GM19043 (cell line): ENCODE measurements around the gene MALAT1.
"Not testable (repeated sequence)": the region's sequence is repeated elsewhere in the genome, so short reads cannot be mapped to it uniquely, and the experiment has no call there.

Source experiments
- ATAC-seq: cut with Tn5 transposase; IDR thresholded peaks from one replicate; pipeline ENCODE4 v1.9.1; 2021; ENCODE audit warnings: low read depth; ENCODE audit not compliant: unreplicated experiment

The MALAT1 gene

DNA sequence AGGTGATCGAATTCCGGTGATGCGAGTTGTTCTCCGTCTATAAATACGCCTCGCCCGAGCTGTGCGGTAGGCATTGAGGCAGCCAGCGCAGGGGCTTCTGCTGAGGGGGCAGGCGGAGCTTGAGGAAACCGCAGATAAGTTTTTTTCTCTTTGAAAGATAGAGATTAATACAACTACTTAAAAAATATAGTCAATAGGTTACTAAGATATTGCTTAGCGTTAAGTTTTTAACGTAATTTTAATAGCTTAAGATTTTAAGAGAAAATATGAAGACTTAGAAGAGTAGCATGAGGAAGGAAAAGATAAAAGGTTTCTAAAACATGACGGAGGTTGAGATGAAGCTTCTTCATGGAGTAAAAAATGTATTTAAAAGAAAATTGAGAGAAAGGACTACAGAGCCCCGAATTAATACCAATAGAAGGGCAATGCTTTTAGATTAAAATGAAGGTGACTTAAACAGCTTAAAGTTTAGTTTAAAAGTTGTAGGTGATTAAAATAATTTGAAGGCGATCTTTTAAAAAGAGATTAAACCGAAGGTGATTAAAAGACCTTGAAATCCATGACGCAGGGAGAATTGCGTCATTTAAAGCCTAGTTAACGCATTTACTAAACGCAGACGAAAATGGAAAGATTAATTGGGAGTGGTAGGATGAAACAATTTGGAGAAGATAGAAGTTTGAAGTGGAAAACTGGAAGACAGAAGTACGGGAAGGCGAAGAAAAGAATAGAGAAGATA is at the start of gene MALAT1:
TSS of gene MALAT1 (plus strand) at position 69 of the 736 bp plus-strand sequence.
- ATAC-seq, result no peak

DNA sequence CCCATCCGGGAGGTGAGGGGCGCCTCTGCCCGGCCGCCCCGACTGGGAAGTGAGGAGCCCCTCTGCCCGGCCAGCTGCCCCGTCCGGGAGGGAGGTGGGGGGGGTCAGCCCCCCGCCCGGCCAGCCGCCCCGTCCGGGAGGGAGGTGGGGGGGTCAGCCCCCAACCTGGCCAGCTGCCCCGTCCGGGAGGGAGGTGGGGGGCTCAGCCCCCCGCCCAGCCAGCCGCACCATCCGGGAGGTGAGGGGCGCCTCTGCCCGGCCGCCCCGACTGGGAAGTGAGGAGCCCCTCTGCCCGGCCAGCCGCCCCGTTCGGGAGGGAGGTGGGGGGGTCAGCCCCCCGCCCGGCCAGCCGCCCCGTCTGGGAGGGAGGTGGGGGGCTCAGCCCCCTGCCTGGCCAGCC is 47.5 kb upstream of the MALAT1 start:
- ATAC-seq, result not testable (repeated sequence)

DNA sequence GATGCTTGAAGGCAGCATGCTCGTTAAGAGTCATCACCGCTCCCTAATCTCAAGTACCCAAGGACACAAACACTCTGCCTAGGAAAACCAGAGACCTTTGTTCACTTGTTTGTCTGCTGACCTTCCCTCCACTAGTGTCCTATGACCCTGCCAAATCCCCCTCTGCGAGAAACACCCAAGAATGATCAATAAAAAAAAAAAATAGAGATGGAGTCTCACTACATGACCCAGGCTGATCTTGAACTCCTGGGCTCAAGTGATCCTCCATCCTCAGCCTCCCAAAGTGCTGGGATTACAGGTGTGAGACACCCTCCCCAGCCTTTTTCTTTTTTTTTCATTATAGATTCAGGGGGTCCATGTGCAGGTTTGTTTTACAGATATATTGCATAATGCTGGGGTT is 46.6 kb upstream of the MALAT1 start:
- ATAC-seq, result not testable (repeated sequence)

DNA sequence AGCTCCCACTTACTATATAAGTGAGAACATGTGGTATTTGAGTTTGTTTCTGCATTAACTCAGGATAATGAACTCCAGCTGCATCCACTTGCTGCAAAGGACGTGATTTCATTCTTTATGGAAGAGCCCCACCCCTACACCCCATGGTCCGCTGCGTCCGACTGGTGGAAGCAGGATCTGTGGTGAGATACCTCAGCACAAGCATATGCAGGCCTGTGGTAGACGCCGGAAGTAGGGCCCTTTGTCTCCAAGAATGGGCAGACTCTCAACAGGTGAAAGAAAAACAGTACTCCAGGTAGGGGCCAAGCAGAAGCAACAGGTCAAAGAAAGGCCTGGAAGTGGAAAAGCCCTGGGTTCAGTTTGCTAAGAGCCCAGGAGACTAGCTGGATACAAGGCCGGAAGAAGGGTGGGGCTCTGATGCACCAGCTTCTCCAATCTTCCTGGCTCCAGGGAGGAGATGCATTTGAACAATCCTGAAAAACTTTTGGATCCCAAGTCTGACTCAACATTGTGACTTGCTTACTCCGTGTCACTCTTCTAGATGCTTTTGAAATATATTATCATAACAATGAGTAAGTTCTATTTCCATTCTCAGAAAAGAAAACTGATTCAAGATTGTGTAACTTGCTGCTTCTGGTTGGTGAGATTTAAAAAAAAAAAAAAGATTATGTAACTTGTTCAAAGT is 45.9 kb upstream of the MALAT1 start:
- ATAC-seq, result no peak

DNA sequence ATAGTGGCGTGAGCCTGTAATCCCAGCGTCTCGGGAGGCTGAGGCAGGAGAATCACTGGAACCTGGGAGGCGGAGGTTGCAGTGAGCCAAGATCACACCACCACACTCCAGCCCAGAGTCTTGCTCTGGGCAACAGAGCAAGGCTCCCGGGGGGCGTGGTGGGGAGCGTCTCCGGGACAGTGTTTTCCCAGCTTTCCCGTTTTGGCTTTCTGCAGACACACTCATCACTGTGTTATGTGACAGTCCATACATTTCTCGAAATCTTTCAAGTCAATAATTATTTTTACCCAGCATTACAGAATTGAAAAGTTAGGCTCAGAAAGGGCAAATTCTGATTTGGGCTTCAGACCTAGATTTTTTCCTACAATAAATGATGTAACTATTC is 44.5 kb upstream of the MALAT1 start:
- no peak for ATAC-seq

DNA sequence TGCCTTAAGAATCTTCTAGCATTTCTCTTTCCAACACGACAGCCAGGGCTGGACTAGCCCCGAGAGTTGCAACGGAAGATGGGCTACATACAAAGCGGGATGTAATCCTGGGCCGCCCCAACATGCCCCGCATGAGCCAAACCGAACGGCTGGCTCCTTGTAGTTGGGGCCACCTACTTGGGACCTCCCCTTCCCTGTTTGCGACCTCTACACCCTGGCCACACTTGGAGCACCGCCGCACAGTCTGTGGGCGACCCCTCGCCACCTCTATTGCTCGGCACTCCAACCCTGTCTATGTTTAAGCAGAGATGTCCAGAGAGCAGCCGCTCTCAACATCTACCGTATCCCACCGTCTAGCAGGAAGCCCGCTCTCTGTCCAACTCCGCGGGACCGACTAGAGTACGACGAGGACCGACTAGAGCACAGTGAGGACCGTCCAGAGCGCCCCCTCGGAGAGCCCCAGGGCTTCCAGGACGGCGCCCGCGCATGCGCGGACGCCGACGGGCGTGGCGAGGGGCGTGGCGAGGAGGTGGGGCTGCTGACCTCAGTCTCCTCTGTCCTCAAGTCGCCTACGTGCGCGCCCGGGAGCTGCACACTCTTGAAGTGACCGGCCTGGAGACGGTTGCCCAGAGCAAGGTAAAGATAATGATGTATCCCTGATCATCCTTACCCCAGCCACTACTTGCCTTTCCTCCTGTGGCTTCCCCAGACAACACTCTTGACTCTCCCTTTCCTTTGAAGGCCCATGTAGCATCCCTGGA is 44.0 kb upstream of the MALAT1 start:
- no peak for ATAC-seq

DNA sequence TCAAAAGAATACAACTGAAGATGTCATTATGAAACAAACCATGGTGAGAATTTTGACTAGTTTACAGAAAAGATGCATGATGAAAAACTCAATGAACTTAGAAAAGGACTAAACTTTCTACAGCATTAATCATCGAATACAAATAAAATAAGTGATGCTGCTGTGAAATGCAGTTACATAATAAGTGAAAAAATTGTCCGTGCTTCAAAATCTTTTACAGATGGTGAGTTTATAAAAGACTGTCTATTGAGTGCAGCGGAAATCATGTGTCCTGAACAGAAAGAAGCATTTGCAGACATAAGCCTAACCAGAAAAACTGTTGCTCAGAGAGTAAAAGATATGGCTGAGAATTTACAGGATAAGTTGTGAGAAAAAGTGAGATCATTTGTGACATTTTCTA is 42.4 kb upstream of the MALAT1 start:
- ATAC-seq, result no peak

DNA sequence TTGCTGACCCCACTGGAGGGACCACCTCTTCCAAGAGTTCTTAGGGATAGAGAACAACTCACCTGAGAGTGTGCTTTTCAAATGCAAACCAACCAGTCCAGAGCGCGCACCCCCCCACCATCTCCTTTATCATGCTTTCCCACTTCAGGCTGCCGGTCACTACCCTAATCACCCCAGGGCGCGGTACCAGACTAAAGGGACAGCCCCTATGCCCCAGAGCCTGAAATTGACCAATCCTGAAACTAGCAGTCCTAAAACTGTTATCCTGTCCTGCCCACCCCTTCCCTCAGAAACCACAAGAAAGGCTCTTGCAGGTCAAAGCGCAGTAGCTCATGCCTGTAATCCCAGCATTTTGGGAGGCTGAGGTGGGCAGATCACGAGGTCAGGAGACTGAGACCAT is 39.3 kb upstream of the MALAT1 start:
- ATAC-seq, result no peak

DNA sequence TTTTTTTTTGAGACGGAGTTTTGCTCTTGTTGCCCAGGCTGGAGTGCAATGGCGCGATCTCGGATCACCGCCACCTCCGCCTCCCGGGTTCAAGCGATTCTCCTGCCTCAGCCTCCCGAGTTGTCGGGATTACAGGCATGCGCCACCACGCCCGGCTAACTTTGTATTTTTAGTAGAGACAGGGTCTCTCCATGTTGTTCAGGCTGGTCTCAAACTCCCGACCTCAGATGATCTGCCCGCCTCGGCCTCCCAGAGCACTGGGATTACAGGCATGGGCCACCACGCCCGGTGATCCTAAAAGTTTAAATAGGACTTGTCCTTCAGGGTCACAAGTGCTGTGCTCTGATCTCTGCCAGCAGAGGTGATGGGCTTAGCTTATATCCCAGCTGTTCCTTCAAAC is 33.4 kb upstream of the MALAT1 start:
- ATAC-seq, result not testable (repeated sequence)

DNA sequence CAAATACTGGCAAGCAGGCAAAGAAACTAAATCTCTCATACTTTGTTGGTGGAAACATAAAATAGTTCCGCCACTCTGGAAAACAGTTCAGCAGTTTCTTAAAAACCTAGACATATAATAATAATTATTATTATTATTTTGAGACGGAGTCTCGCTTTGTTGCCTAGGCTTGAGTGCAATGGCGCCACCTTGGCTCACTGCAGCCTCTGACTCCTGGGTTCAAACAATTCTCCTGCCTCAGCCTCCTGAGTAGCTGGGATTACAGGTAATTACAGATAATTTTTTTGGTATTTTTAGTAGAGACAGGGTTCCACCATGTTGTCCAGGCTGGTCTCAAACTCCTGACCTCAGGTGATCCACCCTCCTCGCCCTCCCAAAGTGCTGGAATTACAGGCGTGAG is 31.5 kb upstream of the MALAT1 start:
- not testable (repeated sequence) for ATAC-seq

DNA sequence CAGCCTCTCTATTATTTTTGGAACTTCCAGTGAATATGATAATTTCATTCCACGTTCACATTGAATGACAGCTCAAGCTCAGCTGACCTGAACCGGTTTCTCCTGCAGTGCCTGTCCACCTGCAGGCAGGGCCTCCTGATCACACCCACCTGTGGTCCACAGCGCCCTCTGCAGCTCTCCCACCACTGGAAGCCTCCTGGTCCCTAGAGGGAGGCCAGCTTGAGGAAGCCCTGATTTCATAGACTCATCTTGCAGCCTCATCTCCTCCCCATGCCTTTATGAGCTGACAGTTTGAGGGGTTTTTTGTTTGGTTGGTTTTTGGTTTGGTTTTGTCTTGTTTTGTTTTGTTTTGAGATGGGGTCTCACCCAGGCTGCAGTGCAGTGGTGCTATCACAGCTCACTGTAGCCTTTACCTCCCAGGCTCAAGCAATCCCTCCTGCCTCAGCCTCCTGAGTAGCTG is 29.9 kb upstream of the MALAT1 start:
- no peak for ATAC-seq

DNA sequence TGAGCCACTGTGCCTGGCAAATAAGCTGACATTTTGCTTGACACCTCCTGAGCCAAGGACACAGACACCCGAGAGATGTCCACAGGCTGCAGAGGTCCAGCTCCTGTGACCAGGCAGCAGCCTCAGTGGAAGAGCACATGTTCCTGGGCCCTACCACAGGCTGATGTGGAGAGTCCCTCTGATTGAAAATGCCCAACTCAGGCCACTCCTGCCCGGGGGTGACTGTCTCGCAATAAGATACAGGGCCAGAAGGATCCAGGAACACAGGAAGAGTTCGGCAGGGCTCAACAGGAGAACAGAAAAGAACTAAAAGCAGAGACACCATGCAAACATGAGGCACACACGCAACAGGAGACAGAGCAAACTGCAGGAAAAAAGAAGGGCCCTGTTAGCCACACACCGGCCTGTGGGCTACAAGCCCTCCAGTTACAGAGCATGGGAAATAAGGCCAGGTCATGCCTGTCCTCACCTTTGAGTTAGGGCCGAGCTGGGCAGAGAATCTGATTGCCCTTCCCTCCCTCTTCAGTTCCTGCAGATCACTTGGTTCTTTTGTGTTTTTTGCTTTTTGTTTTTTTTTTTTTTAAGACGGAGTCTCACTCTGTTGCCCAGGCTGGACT is 28.3 kb upstream of the MALAT1 start:
- no peak for ATAC-seq

DNA sequence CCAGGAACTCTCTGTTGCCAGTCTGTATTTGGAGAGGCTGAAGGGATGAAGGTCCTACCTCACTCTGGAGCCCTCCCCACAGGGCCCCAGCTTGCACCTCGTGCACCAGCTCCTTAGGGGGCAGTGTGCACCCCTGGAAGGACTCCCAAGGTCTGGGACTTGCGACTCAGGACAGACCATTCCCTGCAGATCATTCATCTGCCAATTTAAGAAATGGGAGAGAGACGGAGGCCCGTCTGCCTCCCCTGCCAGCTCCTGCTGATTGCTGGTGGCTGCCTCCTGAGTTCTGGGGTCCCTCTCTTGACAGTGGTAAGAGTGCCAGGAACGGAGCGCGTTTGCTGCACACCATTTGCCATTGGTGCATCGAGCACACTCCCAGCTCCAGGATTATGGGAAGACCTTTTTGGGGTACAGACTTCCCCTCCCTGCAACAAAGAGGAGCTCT is 27.4 kb upstream of the MALAT1 start:
- no peak for ATAC-seq

DNA sequence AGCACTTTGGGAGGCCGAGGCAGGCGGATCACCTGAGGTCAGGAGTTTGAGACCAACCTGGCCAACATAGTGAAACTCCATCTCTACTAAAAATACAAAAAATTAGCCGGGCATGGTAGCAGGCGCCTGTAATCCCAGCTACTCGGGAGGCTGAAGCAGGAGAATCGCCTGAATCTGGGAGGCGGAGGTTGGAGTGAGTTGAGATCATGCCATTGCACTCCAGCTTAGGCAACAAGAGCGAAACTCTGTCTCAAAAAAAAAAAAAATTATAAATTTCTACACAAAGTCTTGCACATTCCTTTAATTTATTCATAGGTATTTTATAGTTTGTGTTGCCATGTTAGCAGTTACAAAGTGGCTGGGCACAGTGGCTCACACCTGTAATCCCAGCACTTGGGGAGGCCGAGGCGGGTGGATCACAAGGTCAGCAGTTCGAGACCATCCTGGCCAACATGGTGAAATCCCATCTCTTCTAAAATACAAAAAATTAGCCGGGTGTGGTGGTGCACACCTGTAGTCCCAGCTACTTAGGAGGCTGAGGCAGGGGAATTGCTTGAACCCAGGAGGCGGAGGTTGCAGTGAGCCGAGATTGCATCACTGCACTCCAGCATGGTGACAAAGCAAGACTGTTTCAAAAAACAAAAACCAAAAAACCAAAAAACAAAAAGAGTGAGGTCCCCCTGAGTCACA is 26.1 kb upstream of the MALAT1 start:
- ATAC-seq, result not testable (repeated sequence)

DNA sequence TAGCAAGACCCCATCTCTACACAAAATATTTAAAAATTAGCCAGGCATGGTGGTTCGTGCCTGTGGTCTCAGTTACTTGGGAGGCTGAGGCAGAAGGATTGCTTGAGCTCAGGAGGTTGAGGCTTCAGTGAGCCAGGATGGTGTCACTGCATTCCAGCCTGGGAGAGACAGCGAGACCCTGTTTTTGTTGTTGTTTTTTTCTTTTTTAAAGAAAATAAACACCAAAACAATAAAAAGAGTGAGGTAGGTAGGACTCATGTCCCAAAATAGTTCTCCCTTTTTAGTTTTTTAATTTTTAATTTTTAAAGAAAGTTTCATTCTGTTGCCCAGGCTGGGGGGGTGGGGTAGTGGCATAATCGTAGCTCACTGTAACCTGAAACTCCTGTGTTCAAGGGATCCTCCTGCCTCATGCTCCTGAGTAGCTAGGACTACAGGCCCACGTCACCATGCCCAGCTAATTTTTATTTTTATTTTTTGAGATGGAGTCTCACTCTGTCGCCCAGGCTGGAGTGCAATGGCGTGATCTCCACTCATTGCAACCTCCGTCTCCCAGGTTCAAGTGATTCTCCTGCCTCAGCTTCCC is 25.5 kb upstream of the MALAT1 start:
- ATAC-seq, result no peak

DNA sequence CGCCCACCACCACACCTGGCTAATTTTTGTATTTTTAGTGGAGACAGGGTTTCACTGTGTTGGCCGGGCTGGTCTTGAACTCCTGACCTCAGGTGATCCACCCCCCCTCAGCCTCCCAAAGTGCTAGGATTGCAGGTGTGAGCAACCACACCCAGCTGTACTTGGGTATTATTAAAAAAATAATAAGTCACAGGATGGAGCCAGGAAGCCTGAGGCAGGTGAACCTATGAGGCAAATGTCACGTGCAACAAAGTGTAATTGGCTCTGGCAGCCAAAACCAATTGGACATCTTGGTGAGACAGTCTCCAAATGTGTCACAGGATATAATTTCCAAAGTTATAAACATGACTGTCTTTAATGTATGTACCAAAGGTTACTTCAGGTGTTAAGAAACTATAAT is 24.0 kb upstream of the MALAT1 start:
- no peak for ATAC-seq

DNA sequence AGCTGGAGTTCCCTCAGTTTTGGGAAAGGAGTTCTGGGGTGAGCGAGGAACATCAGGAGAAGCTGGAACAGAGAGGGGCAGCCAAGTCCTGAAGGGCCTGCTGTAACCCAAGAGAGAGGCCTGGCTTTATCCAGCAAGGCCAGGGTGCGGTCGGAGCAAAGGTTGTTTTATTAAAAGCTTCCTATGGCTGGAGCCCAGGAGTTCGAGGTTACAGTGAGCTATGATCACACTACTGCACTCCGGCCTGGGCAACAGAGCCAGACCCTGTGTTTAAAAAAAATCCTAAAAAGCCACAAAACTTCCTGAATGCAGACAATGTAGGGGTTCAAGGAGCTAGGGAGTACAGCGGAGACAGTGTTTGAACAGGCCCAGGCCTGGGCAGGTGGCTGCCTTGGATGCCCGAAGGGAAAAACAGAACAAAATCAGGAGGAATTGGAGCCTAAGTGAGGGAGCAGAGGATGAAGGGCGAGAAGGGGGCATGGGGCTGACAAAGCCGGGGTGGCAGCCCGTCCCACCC is 22.2 kb upstream of the MALAT1 start:
- no peak for ATAC-seq

DNA sequence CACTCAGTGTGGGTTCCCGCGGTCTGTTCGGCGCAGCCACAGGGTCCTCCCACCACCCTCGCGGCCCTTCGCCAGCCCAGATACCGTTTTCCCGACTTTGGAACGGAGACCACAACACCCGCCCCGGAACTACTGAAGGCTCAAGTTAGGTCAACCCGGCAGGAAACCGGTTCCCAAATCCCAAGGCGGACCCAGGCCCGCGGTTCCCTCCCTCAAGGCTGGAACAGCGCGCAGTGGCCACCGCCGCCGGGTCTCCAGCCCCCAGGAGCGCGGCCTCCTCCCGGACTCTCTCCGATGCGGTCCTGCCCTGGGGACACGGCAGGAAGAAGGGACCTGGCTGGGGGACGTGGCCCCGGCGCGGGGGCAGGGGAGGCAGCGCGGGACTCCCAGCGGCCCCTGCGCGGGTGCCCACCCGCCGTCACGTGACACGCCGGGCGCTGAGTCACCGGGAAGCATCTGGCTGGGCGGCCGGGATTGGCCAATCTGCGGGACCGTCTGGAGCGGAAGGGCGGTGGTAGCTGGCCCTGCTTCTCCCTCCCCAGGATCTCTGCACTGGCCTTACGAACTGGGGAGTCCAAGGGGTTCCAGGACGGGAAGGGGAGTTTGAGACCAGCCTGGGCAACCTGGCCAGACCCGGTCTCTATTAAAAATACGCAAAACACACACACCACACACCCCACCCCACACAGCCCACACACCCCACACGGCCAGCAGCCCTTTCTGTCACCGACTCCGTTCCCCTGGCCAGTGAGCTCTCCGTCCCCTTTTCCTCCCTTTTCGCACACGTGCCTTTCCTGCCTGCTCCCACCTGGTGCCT is 21.5 kb upstream of the MALAT1 start:
- peak; percentile 69 for ATAC-seq
